Measurements from ENCODE around the gene SERP2. TPM values are rescaled to one million over a fixed set of nuclear protein-coding genes. Genes with fewer than 3 reads are reported as not detected.

The SERP2 gene
- polyA plus RNA-seq, 1 donor from 2014 or later, result 15.4 TPM

DNA sequence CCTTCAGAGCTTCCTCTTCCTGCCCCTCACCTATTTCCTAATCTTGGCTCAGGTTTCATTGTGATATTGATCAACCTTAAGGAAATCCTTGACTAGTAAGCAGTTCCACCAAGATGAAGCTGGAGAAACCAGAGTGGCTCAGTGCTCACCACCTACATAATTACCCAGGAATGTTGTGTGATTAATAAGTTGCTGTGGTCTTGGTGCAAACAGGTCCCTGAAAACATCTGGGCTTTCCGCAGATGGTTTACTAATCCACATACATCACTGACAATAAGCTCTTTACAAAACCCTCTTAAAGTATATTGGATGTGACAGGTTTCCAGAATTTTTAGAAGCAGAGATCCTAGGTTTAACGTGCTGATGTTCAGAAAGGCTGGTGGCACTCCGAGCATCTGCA, 8.6 kb upstream of the SERP2 start:
- no peak for TF ChIP-seq EZH2 (IDR thresholded peaks at IDR 0.05; ENCODE audit: borderline replicate concordance, insufficient read depth, low read length, poor library complexity, severe bottlenecking)
- no peak for TF ChIP-seq SMC3 (conservative IDR thresholded peaks at IDR 0.05; ENCODE audit: poor library complexity)
- no peak for TF ChIP-seq MXI1 (conservative IDR thresholded peaks at IDR 0.05; ENCODE audit: poor library complexity, severe bottlenecking)
- TF ChIP-seq POLR2AphosphoS5 (IDR thresholded peaks at IDR 0.05), result no peak
- TF ChIP-seq, protein P1, sequence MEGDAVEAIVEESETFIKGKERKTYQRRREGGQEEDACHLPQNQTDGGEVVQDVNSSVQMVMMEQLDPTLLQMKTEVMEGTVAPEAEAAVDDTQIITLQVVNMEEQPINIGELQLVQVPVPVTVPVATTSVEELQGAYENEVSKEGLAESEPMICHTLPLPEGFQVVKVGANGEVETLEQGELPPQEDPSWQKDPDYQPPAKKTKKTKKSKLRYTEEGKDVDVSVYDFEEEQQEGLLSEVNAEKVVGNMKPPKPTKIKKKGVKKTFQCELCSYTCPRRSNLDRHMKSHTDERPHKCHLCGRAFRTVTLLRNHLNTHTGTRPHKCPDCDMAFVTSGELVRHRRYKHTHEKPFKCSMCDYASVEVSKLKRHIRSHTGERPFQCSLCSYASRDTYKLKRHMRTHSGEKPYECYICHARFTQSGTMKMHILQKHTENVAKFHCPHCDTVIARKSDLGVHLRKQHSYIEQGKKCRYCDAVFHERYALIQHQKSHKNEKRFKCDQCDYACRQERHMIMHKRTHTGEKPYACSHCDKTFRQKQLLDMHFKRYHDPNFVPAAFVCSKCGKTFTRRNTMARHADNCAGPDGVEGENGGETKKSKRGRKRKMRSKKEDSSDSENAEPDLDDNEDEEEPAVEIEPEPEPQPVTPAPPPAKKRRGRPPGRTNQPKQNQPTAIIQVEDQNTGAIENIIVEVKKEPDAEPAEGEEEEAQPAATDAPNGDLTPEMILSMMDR (IDR thresholded peaks at IDR 0.05; ENCODE audit: poor library complexity, severe bottlenecking), result no peak
- TF ChIP-seq TAF1 (IDR thresholded peaks at IDR 0.05; ENCODE audit: low read depth), result no peak
- TF ChIP-seq, protein P2, sequence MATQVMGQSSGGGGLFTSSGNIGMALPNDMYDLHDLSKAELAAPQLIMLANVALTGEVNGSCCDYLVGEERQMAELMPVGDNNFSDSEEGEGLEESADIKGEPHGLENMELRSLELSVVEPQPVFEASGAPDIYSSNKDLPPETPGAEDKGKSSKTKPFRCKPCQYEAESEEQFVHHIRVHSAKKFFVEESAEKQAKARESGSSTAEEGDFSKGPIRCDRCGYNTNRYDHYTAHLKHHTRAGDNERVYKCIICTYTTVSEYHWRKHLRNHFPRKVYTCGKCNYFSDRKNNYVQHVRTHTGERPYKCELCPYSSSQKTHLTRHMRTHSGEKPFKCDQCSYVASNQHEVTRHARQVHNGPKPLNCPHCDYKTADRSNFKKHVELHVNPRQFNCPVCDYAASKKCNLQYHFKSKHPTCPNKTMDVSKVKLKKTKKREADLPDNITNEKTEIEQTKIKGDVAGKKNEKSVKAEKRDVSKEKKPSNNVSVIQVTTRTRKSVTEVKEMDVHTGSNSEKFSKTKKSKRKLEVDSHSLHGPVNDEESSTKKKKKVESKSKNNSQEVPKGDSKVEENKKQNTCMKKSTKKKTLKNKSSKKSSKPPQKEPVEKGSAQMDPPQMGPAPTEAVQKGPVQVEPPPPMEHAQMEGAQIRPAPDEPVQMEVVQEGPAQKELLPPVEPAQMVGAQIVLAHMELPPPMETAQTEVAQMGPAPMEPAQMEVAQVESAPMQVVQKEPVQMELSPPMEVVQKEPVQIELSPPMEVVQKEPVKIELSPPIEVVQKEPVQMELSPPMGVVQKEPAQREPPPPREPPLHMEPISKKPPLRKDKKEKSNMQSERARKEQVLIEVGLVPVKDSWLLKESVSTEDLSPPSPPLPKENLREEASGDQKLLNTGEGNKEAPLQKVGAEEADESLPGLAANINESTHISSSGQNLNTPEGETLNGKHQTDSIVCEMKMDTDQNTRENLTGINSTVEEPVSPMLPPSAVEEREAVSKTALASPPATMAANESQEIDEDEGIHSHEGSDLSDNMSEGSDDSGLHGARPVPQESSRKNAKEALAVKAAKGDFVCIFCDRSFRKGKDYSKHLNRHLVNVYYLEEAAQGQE (IDR thresholded peaks at IDR 0.05; ENCODE audit: borderline replicate concordance), result no peak
- TF ChIP-seq EP300 (conservative IDR thresholded peaks at IDR 0.05; ENCODE audit: poor library complexity, severe bottlenecking), result no peak
- no peaks in the 10 kb centered on the region for H3F3A ChIP-seq (ENCODE audit: insufficient read depth, low read length, poor library complexity, severe bottlenecking)
- no peaks in the 10 kb centered on the region for H3K9me2 ChIP-seq (ENCODE audit: insufficient read depth, low read length)
- no peaks in the 10 kb centered on the region for H3K9me3 ChIP-seq (ENCODE audit: low read length)
- no peak overlapping the region for H3K27ac ChIP-seq (ENCODE audit: low read length)
- H3K36me3 ChIP-seq (ENCODE audit: insufficient read depth, low read length), result no peaks in the 10 kb centered on the region
- H3K27me3 ChIP-seq (ENCODE audit: insufficient read depth, low read depth, low read length), result no peaks in the 10 kb centered on the region
- H2AFZ ChIP-seq (ENCODE audit: low read depth, low read length), result no peak overlapping the region
- H4K20me1 ChIP-seq (ENCODE audit: insufficient read depth), result no peaks in the 10 kb centered on the region
- H3K4me3 ChIP-seq (ENCODE audit: low read length), result no peak overlapping the region
- H3K4me2 ChIP-seq (ENCODE audit: low read length), result no peak overlapping the region
- H3K9ac ChIP-seq (ENCODE audit: low read length), result no peak overlapping the region
- no peaks in the 10 kb centered on the region for H3K79me2 ChIP-seq (replicated peaks; ENCODE audit: insufficient read depth, low read length)

DNA sequence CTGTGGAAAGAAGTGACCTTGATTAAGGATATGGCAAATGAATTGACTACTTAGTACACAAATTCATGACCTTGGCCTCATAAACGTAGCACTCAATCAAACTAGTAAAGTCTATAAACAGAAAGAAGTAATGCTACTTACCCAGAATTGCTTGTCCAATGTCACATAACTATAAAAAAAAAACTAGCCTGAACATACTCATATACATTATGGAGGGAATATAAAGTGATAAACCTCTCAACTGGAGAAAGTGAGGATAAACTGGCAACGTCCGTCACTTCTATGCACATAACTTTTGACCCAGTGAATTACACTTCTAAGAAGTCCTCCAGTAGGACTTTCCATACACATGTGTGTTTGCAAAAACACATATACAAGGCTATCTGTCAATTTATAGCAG, 7.7 kb upstream of the SERP2 start:
- Histone ChIP-seq H3K79me2 (replicated peaks; ENCODE audit: insufficient read depth, low read length) (no peaks in the 10 kb centered on the region), H3K9me2 (ENCODE audit: insufficient read depth, low read length) (no peaks in the 10 kb centered on the region), H3F3A (ENCODE audit: insufficient read depth, low read length, poor library complexity, severe bottlenecking) (no peaks in the 10 kb centered on the region), H3K4me2 (ENCODE audit: low read length) (no peak overlapping the region), H3K27me3 (ENCODE audit: insufficient read depth, low read depth, low read length) (no peaks in the 10 kb centered on the region), H3K9me3 (ENCODE audit: low read length) (no peaks in the 10 kb centered on the region), H3K9ac (ENCODE audit: low read length) (no peak overlapping the region), H3K36me3 (ENCODE audit: insufficient read depth, low read length) (no peaks in the 10 kb centered on the region), H3K27ac (ENCODE audit: low read length) (no peak overlapping the region), H3K4me3 (ENCODE audit: low read length) (no peak overlapping the region), H2AFZ (ENCODE audit: low read depth, low read length) (no peak overlapping the region), H4K20me1 (ENCODE audit: insufficient read depth) (no peaks in the 10 kb centered on the region)
- no peak for TF ChIP-seq RAD21 (conservative IDR thresholded peaks at IDR 0.05)

DNA sequence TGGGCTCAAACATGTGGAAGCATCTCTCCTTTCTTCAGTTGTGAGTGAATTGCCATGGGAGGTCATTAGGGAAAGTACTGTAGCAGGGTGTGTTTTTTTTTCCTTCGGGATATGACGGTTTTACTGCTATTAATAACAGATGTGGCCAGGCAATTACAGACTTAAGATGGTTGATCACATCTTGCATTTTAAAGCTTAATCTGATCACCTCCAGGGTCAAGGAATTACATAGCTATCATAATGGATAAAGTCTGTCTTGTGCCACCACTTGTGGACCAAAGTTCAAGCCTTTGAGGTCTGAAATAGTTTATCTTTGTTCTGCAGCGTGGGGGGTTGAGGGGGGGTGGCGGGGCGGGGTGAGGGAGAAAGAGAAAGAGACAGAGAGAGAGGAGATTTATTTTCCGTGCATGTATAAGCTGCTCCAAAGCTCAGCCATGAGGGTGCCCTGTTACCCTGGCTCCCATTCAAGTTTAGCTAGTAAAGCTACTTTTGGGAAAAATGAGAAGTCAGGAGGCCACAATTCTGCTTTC, 5.5 kb upstream of the SERP2 start:
- Histone ChIP-seq H3K27ac (ENCODE audit: low read length) (no peak overlapping the region), H4K20me1 (ENCODE audit: insufficient read depth) (no peaks in the 10 kb centered on the region), H3F3A (ENCODE audit: insufficient read depth, low read length, poor library complexity, severe bottlenecking) (no peaks in the 10 kb centered on the region), H3K9ac (ENCODE audit: low read length) (no peak overlapping the region), H3K4me2 (ENCODE audit: low read length) (no peak overlapping the region), H2AFZ (ENCODE audit: low read depth, low read length) (no peak overlapping the region), H3K9me2 (ENCODE audit: insufficient read depth, low read length) (no peaks in the 10 kb centered on the region), H3K27me3 (ENCODE audit: insufficient read depth, low read depth, low read length) (peaks cover 12% of the 10 kb centered on the region), H3K79me2 (replicated peaks; ENCODE audit: insufficient read depth, low read length) (no peaks in the 10 kb centered on the region), H3K9me3 (ENCODE audit: low read length) (no peaks in the 10 kb centered on the region), H3K4me3 (ENCODE audit: low read length) (no peak overlapping the region), H3K36me3 (ENCODE audit: insufficient read depth, low read length) (no peaks in the 10 kb centered on the region)
- no peak for TF ChIP-seq SMC3 (conservative IDR thresholded peaks at IDR 0.05; ENCODE audit: poor library complexity)
- TF ChIP-seq EZH2 (IDR thresholded peaks at IDR 0.05; ENCODE audit: borderline replicate concordance, insufficient read depth, low read length, poor library complexity, severe bottlenecking), result no peak
- TF ChIP-seq RAD21 (conservative IDR thresholded peaks at IDR 0.05), result no peak
- no peak for TF ChIP-seq MXI1 (conservative IDR thresholded peaks at IDR 0.05; ENCODE audit: poor library complexity, severe bottlenecking)
- TF ChIP-seq, protein P1 (IDR thresholded peaks at IDR 0.05; ENCODE audit: poor library complexity, severe bottlenecking), result no peak
- no peak for TF ChIP-seq EP300 (conservative IDR thresholded peaks at IDR 0.05; ENCODE audit: poor library complexity, severe bottlenecking)
- TF ChIP-seq, protein P2 (IDR thresholded peaks at IDR 0.05; ENCODE audit: borderline replicate concordance), result no peak
- no peak for TF ChIP-seq POLR2AphosphoS5 (IDR thresholded peaks at IDR 0.05)
- no peak for TF ChIP-seq TAF1 (IDR thresholded peaks at IDR 0.05; ENCODE audit: low read depth)

Measured in neural cell (in vitro differentiated cells).